Kidney (tissue), 14 donors: Measurements from ENCODE around the gene PRR35. TPM values are rescaled to one million over a fixed set of nuclear protein-coding genes. Genes with fewer than 3 reads are reported as not detected.

Source experiments
- DNase-seq, 5 donors: peaks; one replicate each; pipeline ENCODE4 v3.0.0-alpha.2; 2013 to 2020
- FAIRE-seq: peaks from 2 replicates; lab custom pipeline; 2012; peaks lifted over from hg19 to GRCh38; lab: Jason Lieb, UNC
- H3K27ac ChIP-seq, 2 donors: one replicate each; pipeline ENCODE4 v1.7.0; 2013; ENCODE audit warnings: low read depth in 2 of 2, low read length in 2 of 2, inconsistent platforms in 1 of 2
- H3K27me3 ChIP-seq: one replicate; pipeline ENCODE4 v1.7.1; 2013; ENCODE audit warnings: low read length, inconsistent platforms; ENCODE audit not compliant: control insufficient read depth, insufficient read depth
- H3K36me3 ChIP-seq, 3 donors: one replicate each; pipeline versions ENCODE4 v1.7.0 to v1.7.1; 2013; ENCODE audit warnings: low read length in 3 of 3, control low read depth in 1 of 3, inconsistent platforms in 1 of 3; ENCODE audit not compliant: insufficient read depth in 3 of 3, control insufficient read depth in 2 of 3
- H3K4me1 ChIP-seq, 3 donors: one replicate each; pipeline versions ENCODE4 v1.7.0 to v1.7.1; 2013; ENCODE audit warnings: low read length in 3 of 3, inconsistent platforms in 1 of 3, low read depth in 1 of 3; ENCODE audit not compliant: control insufficient read depth in 2 of 3, insufficient read depth in 2 of 3
- H3K4me3 ChIP-seq, 3 donors: one replicate each; pipeline versions ENCODE4 v1.7.0 to v1.8.1; 2013; ENCODE audit warnings: low read length in 3 of 3, control low read depth in 1 of 3, inconsistent platforms in 1 of 3
- H3K9ac ChIP-seq, 3 donors: one replicate each; pipeline versions ENCODE4 v1.7.0 to v1.7.1; 2013; ENCODE audit warnings: low read length in 3 of 3, control low read depth in 1 of 3, inconsistent platforms in 1 of 3
- H3K9me3 ChIP-seq, 3 donors: one replicate each; pipeline versions ENCODE4 v1.7.0 to v1.7.1; 2013; ENCODE audit warnings: low read length in 3 of 3, control low read depth in 1 of 3, inconsistent platforms in 1 of 3; ENCODE audit not compliant: control insufficient read depth in 2 of 3, insufficient read depth in 1 of 3
- intact Hi-C: fragments of 100-400 bp; cut with DNase I; formaldehyde crosslinking; loops from one replicate; pipeline ENCODE4 v1.11.1; 2022
- polyA plus RNA-seq: library from polyadenylated mRNA; stranded (reverse); fragments of 350-450 nt; fragmentation: Illumina TruSeq; extraction: RNeasy Lipid Tissue Mini Kit (QIAGEN cat#74804); gene quantifications from one replicate; pipeline ENCODE4 v1.2.3, GENCODE V29; 2014; ENCODE audit warnings: low read depth, low replicate concordance; ENCODE audit not compliant: insufficient read depth
- total RNA-seq: library from RNA; stranded (reverse); fragmentation: NEBNext Ultra II Directional; extraction: Animal tissue kit (Norgen Biotek cat#: 25700); gene quantifications from one replicate; pipeline ENCODE4 v1.2.1, GENCODE V29; 2021
- TF ChIP-seq, protein P1 (sequence below): IDR thresholded peaks from 3 replicates; pipeline ENCODE4 v1.5.1; 2012; ENCODE audit warnings: mild to moderate bottlenecking, moderate library complexity, borderline replicate concordance; ENCODE audit not compliant: insufficient read depth; ENCODE audit errors: extremely low read depth
- donor health status: control.
- donor health status: control.
- donor health status: control.
- donor health status: control.
- donor health status: control.
- donor health status: DM: yes; HTN: yes; CAD: no.
- donor health status: Normal renal cell carcinoma (clear cell type).

Gene PRR35
- total and polyA plus RNA-seq, 2 donors from 2014 or later = 1.8 to 24.4 TPM

DNA sequence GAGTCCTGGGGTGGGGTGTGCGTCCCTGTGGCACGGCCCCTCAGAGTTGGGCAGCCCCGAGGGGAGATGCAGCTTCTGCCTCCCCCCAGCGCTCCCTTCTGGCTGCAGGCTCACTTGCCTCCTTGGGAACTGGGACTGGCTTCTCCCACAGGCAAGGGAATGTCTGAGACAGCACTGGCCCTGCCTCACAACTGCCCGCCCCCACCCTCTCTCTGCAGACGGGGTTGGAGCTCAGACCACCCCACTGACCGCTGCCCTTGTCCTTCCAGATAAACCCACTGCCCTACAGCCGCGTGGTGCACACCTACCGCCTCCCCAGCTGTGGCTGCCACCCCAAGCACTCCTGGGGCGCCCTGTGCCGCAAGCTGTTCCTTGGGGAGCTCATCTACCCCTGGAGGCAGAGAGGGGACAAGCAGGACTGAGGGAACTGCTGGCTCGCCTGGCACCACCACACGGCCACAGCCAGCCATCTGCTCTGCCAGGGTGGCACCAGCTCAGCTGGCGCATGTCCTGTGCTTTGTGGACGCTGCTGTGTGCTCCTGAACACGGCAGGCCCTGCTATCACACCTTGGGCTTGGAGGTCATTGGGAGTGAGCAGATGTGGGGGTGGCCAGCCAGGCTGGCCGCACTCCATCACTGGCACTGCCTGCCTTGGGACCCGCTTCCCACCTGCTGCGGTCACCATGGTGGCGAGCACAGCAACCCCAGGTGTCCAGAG, 22.6 kb downstream of the PRR35 start:
- intact Hi-C loops = no loop called here
- H3K27ac ChIP-seq = no peak overlapping the region
- H3K36me3 ChIP-seq = no peaks in the 10 kb centered on the region
- FAIRE-seq = no peak
- H3K4me1 ChIP-seq = peaks cover 0 to 9% (median 8%) of the 10 kb centered on the region in 3 donors
- H3K27me3 ChIP-seq = no peaks in the 10 kb centered on the region
- peak in 1 of 5 donors; percentile 52 for DNase-seq
- H3K9me3 ChIP-seq = no peaks in the 10 kb centered on the region
- TF ChIP-seq, protein P1, sequence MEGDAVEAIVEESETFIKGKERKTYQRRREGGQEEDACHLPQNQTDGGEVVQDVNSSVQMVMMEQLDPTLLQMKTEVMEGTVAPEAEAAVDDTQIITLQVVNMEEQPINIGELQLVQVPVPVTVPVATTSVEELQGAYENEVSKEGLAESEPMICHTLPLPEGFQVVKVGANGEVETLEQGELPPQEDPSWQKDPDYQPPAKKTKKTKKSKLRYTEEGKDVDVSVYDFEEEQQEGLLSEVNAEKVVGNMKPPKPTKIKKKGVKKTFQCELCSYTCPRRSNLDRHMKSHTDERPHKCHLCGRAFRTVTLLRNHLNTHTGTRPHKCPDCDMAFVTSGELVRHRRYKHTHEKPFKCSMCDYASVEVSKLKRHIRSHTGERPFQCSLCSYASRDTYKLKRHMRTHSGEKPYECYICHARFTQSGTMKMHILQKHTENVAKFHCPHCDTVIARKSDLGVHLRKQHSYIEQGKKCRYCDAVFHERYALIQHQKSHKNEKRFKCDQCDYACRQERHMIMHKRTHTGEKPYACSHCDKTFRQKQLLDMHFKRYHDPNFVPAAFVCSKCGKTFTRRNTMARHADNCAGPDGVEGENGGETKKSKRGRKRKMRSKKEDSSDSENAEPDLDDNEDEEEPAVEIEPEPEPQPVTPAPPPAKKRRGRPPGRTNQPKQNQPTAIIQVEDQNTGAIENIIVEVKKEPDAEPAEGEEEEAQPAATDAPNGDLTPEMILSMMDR = no peak
- no peak overlapping the region for H3K4me3 ChIP-seq
- no peak overlapping the region for H3K9ac ChIP-seq

DNA sequence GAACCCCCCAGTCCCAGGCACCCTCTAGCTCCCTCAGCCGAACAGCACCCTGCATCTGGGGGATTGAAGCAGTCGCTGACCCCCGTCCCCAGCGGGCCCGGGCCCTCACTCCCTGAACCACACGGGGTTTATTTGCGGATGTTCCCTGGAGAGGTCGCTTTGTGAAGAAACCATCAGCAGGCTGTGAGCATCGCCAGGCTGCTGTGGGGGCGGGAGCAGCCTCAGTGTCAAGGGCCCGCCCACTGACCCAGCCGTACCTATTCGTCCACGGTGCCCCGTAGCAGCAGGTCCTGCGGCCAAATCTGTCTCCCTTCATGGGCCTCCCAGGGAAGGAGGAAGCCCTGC, 23.2 kb downstream of the PRR35 start:
- Histone ChIP-seq H3K4me1 (peaks cover 0 to 14% (median 13%) of the 10 kb centered on the region in 3 donors), H3K9ac (no peak overlapping the region)

DNA sequence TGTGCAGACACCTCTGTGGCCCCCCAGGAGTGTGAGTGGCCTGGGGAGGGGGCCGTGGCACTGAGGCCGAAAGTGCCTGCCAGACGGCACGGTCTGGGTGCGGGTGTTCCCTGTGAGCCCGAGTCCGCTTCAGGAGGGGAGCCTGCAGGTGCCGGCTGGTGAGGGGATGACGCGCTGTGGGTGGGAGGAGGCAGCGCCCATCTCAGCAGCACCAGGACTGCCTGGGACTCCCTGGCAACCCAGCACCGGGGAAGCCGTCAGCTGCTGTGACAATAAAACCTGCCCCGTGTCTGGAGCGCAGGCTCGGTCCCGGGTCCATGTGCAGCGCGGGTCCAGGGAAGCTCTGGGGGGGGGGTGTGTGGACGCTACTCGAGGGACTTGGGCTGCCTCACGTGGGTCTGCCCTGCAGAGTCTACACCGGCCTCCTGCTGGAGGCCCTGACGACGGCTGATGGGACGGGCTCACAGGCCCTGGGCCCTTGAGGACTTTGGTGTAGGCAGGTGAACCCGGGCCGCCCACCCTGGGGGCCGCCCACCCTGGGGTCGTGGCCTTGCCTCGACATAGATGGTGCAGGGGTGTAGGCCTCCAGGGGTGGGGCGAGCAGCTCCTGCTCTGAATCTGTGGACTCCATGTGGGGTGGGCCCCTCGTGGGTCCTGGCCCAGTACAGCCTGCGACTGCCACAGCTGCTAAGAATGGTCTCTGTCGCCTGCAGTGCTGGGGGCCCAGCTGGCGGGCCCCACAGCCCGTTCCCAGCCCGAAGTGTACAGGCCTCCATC, 23.8 kb downstream of the PRR35 start:
- Histone ChIP-seq H3K27ac (no peak overlapping the region), H3K4me1 (peaks cover 0 to 17% (median 13%) of the 10 kb centered on the region in 3 donors), H3K9ac (no peak overlapping the region), H3K36me3 (no peaks in the 10 kb centered on the region), H3K27me3 (no peaks in the 10 kb centered on the region), H3K4me3 (no peak overlapping the region), H3K9me3 (no peaks in the 10 kb centered on the region)
- TF ChIP-seq, protein P1 = no peak
- DNase-seq (peak in 2 of 5 donors; percentile 47 to 64), FAIRE-seq (no peak)
- intact Hi-C loops = no loop called here

More for the DNA sequence above, 23.2 kb downstream of the PRR35 start:
- TF ChIP-seq, protein P1 = no peak
- Histone ChIP-seq H3K9me3 (no peaks in the 10 kb centered on the region), H3K27ac (no peak overlapping the region), H3K27me3 (no peaks in the 10 kb centered on the region), H3K36me3 (no peaks in the 10 kb centered on the region), H3K4me3 (no peak overlapping the region)
- DNase-seq (no peak), FAIRE-seq (no peak)
- intact Hi-C loops = no loop called here
